ENCODE data around the gene PDE4B.

Gene PDE4B

DNA sequence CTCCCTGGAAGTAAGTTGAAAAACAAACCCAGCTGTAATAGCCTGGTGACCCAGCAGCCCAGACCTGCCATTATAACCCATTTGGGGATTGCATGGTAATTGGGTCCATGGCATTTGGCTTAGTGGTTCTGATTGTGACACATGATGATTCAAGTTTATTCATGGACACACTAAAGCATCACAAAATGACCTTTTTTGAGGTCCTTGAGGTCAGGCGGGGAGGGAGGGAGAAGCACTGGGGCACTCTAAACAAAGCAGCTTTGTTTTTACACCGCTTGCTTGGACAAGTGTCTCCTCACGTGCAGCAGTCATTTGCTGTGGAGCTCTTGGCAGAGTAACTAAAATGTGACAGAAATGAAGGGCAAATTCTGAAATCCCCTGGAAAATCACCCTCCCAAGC, 500.2 kb downstream of the PDE4B start:
- TF ChIP-seq, protein P1, sequence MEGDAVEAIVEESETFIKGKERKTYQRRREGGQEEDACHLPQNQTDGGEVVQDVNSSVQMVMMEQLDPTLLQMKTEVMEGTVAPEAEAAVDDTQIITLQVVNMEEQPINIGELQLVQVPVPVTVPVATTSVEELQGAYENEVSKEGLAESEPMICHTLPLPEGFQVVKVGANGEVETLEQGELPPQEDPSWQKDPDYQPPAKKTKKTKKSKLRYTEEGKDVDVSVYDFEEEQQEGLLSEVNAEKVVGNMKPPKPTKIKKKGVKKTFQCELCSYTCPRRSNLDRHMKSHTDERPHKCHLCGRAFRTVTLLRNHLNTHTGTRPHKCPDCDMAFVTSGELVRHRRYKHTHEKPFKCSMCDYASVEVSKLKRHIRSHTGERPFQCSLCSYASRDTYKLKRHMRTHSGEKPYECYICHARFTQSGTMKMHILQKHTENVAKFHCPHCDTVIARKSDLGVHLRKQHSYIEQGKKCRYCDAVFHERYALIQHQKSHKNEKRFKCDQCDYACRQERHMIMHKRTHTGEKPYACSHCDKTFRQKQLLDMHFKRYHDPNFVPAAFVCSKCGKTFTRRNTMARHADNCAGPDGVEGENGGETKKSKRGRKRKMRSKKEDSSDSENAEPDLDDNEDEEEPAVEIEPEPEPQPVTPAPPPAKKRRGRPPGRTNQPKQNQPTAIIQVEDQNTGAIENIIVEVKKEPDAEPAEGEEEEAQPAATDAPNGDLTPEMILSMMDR (conservative IDR thresholded peaks at IDR 0.05; ENCODE audit: low read depth, low read length) = no peak
- H3K27ac ChIP-seq = no peak overlapping the region
- H3K4me1 ChIP-seq (ENCODE audit: low read depth, poor library complexity, severe bottlenecking) = peaks cover 16% of the 10 kb centered on the region
- H3K4me3 ChIP-seq (IDR thresholded peaks at IDR 0.05; ENCODE audit: insufficient read depth, low read depth, low read length) = no peak overlapping the region
- H3K79me2 ChIP-seq (ENCODE audit: insufficient read depth, low read depth) = no peaks in the 10 kb centered on the region
- no peak overlapping the region for H2AFZ ChIP-seq (ENCODE audit: low read depth)
- no peaks in the 10 kb centered on the region for H4K20me1 ChIP-seq (ENCODE audit: insufficient read depth)
- H3K4me2 ChIP-seq = no peak overlapping the region
- no peaks in the 10 kb centered on the region for H3K27me3 ChIP-seq (ENCODE audit: insufficient read depth, low read depth)
- H3K36me3 ChIP-seq (ENCODE audit: insufficient read depth) = no peaks in the 10 kb centered on the region
- H3K9ac ChIP-seq = no peak overlapping the region

DNA sequence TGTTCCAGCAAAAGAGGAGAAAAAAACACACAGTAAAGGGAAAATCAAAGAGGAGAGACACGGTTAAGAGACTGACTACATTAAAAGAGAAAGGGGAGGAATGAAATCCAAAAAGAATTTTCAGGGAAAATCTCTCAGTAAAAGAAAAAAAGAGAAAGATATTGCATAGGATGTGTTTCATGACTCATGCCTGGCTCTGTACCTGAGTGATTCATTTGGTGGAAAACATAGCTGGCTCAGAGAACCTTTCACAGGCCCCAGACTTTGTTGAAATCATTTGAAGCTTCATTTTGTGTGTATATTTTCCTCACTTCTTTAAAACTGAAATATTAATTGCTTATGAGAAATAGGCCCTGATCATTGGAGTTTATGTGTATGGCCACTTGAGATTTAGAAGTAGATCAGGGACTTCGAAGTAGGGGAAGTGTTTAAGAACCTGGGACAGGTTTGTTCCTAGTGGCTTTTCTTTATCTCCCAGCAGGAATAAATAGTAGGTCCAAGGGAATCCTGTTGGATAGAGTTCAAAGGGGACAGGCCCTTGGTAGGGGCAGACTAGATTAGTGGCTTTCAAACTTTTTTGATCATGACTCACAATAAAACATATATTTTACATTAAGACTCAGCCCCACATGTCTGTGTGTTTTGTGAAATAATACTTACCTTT, 502.1 kb downstream of the PDE4B start:
- H3K4me1 ChIP-seq (ENCODE audit: low read depth, poor library complexity, severe bottlenecking) = peaks cover 16% of the 10 kb centered on the region
- no peak overlapping the region for H3K4me2 ChIP-seq
- no peak overlapping the region for H2AFZ ChIP-seq (ENCODE audit: low read depth)
- no peaks in the 10 kb centered on the region for H3K79me2 ChIP-seq (ENCODE audit: insufficient read depth, low read depth)
- no peaks in the 10 kb centered on the region for H3K36me3 ChIP-seq (ENCODE audit: insufficient read depth)
- no peak overlapping the region for H3K4me3 ChIP-seq (IDR thresholded peaks at IDR 0.05; ENCODE audit: insufficient read depth, low read depth, low read length)
- no peak overlapping the region for H3K9ac ChIP-seq
- TF ChIP-seq, protein P1 (conservative IDR thresholded peaks at IDR 0.05; ENCODE audit: low read depth, low read length) = no peak
- no peak overlapping the region for H3K27ac ChIP-seq
- no peaks in the 10 kb centered on the region for H4K20me1 ChIP-seq (ENCODE audit: insufficient read depth)
- H3K27me3 ChIP-seq (ENCODE audit: insufficient read depth, low read depth) = no peaks in the 10 kb centered on the region

DNA sequence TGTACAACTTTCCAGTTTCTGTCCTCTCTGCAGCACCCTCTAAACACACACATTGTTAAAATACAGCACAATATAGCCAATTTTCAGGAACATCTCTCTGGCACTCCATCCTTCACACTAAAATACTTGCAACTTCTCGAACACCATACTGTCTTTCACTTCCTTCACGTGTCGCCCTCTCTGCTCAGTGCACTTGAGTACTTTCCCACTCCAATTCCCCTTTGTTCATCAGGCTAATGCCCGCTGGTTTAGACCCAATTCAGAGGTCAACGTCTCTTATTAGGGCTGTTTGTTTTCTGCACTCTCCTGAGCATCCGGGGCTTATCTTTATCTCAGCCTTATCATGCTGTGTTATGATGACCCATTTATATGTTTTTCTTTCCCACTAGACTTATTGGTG, 503.1 kb downstream of the PDE4B start:
- Histone ChIP-seq H3K36me3 (ENCODE audit: insufficient read depth) (no peaks in the 10 kb centered on the region), H3K4me2 (no peak overlapping the region), H3K4me3 (IDR thresholded peaks at IDR 0.05; ENCODE audit: insufficient read depth, low read depth, low read length) (no peak overlapping the region), H4K20me1 (ENCODE audit: insufficient read depth) (no peaks in the 10 kb centered on the region), H3K27ac (no peak overlapping the region), H3K9ac (no peak overlapping the region), H3K4me1 (ENCODE audit: low read depth, poor library complexity, severe bottlenecking) (peaks cover 19% of the 10 kb centered on the region), H2AFZ (ENCODE audit: low read depth) (no peak overlapping the region), H3K27me3 (ENCODE audit: insufficient read depth, low read depth) (no peaks in the 10 kb centered on the region), H3K79me2 (ENCODE audit: insufficient read depth, low read depth) (no peaks in the 10 kb centered on the region)
- TF ChIP-seq, protein P1 (conservative IDR thresholded peaks at IDR 0.05; ENCODE audit: low read depth, low read length) = no peak

DNA sequence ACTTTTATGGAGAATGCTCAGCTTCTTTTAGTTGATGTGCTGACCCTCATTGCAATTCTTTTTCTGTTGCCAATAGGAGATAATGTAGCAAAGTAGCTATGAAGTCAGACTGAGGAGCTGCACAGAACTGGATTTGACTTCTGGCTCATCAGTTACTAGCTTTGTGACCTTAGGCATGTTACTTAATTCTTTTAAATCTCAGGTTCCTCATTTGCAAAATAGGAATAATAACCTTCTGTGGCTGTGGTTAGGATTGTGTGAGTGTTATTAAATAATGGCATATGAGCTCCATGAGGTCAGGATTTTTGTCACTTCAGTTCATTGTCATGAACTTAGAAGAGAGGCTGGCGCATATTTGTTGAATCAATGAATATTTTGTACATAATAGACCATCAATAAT, 503.7 kb downstream of the PDE4B start:
- Histone ChIP-seq H4K20me1 (ENCODE audit: insufficient read depth) (no peaks in the 10 kb centered on the region), H3K27ac (no peak overlapping the region), H2AFZ (ENCODE audit: low read depth) (no peak overlapping the region), H3K9ac (no peak overlapping the region), H3K4me3 (IDR thresholded peaks at IDR 0.05; ENCODE audit: insufficient read depth, low read depth, low read length) (no peak overlapping the region), H3K4me2 (no peak overlapping the region), H3K36me3 (ENCODE audit: insufficient read depth) (no peaks in the 10 kb centered on the region), H3K27me3 (ENCODE audit: insufficient read depth, low read depth) (no peaks in the 10 kb centered on the region), H3K4me1 (ENCODE audit: low read depth, poor library complexity, severe bottlenecking) (peaks cover 19% of the 10 kb centered on the region), H3K79me2 (ENCODE audit: insufficient read depth, low read depth) (no peaks in the 10 kb centered on the region)
- TF ChIP-seq, protein P1 (conservative IDR thresholded peaks at IDR 0.05; ENCODE audit: low read depth, low read length) = no peak

Data from KMS-11 (cell line).